GM19035 (cell line): ENCODE results near the gene BBS1.

Source experiments
- ATAC-seq: cut with Tn5 transposase; IDR thresholded peaks from one replicate; pipeline ENCODE4 v1.9.1; 2021; ENCODE audit not compliant: unreplicated experiment

BBS1 gene

DNA sequence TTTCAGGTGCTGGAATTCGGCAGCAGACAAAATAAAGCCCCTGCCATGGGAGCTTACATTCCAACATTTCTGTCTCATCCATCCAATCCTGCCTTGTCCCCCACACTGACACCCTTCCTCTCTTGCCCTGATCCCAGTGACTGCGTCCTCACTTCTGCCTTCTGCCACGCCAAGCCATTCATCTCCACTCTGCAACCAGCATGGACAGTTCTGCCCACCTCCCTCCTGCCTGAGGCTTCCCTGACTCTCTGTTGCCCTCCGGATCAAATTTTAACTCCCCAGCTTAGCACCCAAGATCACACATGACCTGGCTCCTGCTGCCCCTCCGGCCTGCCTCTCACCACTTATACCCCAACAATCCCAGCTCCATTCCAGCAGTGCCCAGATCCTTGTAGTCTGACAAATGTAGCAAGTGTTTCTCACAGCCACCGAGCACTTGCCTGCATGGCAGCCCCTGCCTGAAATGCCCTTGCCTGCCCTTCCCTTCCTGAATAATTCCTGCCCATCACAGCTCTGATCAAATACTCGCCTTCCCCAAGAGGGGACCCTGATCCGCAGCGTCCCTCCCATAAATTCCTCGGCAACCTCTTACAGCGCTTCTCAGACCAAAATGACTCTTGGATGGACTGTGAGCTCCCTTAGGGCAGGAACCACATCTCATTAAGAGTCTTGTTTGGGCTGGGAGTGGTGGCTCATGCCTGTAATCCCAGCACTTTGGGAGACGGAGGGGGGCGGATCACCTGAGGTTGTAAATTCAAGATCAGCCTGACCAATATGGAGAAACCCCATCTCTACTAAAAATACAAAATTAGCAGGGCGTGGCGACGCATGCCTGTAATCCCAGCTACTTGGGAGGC lies 38.6 kb downstream of the BBS1 start:
- ATAC-seq = no peak

- ATAC-seq = no peak
Measured at GRCh38 chr11:66549696-66550095, 39.3 kb downstream of the BBS1 start.

DNA sequence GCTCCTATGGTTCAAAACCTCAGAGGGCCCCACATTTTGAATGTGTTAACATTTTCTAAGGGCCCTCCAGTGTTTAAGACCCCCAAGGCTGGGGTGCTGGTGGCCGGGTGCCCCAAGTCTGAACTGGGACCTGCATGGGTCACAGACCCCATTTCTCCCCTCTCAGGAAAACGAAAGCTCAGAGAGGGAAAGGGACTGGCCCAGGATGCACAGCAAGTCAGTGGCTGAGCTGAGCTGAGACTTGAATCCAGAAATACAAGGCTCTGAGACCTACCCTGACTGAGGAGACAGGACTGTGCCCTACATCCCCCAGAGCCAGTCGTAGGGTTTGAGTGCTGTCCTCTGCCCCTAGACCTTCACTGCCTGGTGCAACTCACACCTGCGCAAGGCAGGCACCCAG lies 40.5 kb downstream of the BBS1 start:
- ATAC-seq = no peak

DNA sequence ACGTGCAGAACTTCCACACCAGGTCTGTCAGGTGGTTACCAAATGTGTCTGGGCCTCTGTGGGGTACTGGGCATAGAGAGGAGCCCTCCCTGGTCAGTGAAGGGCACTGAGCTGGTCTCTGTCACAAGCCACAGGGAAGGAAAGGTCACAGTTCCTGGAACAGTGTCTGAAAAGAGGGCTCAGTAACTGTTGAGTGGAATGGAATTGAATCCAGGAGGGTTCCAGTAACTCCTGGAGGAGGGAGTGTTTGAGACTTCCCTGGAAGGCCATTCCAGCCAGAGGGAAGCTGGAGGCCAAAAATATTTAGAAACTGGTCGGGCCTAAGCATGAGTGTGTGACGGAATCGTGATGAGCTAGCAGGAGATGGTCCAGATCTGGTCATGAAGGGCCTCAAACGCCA lies 44.2 kb downstream of the BBS1 start:
- no peak for ATAC-seq

GRCh38 chr11:66555416-66555815 lies 45.0 kb downstream of the BBS1 start:
- ATAC-seq = no peak

DNA sequence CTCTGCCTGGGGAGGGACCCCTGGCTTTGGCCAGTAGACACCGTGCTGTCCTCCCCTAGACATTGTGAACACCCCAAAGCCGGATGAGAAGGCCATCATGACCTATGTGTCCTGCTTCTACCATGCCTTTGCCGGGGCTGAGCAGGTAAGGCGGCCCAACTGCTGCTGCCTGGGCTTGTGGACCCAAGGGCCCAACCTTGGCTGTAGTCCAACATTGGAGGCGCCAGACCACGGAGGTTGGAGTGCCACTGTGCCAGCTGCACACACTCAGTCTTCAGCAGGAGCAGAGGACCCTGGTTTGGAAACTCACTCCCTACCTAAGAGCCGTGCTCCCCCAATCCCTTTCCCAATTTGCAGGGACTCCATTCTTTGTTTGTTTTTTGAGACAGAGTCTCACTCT lies 45.7 kb downstream of the BBS1 start:
- no peak for ATAC-seq

GRCh38 chr11:66557733-66558326 lies 47.4 kb downstream of the BBS1 start:
- ATAC-seq = no peak

DNA sequence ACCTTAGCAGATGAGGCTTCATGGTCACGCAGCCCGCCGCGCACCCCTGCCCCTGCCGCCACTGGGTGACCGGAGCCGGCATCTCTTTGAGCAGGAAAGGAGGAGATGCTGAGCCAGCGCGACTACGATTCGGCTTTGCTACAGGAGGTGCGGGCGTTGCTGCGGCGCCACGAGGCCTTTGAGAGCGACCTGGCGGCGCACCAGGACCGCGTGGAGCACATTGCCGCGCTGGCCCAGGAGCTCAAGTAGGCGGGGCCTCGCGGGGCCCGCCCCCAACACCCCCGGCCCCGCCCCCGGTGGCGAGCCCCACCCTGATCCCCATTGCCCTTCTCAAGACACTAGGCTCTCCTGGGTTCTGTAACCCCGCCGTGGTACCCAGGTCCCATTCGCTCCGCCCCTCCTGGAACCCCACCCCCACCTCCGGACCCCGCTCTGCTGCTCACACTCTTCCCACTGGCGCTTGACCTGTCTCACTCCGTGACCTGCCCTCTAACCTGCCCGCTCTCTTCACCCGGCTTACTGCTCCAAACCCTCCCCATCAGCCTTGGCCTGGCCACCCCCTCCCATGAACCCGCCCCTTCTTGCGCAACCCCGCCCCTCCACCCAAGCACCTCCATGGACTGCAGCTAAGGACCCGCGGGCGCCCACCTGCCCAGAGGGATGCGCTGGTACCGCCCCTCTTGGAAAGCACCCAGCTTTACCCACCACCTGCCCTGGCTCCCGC lies 48.9 kb downstream of the BBS1 start:
- no peak for ATAC-seq

- no peak for ATAC-seq
Measured at GRCh38 chr11:66559866-66560676, 49.6 kb downstream of the BBS1 start.

- ATAC-seq = no peak
Measured at GRCh38 chr11:66561178-66561974, 50.9 kb downstream of the BBS1 start.

DNA sequence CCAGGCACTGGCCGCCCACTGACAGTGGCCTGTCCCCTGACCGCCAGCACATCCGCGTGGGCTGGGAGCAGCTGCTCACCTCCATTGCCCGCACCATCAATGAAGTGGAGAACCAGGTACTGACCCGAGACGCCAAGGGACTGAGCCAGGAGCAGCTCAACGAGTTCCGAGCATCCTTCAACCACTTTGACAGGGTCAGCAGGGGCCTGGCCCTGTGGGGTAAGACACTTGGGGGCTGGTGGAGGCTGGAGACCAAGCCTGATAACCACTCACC lies 51.5 kb downstream of the BBS1 start:
- ATAC-seq = no peak

- no peak for ATAC-seq
Measured at GRCh38 chr11:66562275-66562674, 51.8 kb downstream of the BBS1 start.

- ATAC-seq = no peak
Measured at GRCh38 chr11:66562907-66563583, 52.6 kb downstream of the BBS1 start.

DNA sequence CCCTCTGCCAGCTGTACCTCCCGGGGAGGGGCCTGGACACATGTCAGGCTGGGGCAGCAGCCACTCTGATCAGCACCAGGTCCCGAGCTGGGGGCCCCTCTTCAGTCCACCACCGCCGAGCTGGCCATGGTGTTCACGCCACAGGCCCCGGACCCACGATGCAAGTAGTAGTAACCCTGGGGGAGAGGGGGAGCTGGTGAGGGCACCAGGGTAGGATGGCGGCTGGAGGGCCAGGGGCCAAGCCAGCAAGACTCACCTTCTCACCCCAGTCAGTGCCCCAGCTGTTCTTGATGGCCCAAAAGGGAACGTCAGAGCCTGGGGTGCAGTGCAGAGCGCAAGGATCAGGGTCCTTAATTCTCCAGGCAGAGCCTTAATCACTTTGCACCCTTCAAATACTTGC lies 53.4 kb downstream of the BBS1 start:
- ATAC-seq = no peak

DNA sequence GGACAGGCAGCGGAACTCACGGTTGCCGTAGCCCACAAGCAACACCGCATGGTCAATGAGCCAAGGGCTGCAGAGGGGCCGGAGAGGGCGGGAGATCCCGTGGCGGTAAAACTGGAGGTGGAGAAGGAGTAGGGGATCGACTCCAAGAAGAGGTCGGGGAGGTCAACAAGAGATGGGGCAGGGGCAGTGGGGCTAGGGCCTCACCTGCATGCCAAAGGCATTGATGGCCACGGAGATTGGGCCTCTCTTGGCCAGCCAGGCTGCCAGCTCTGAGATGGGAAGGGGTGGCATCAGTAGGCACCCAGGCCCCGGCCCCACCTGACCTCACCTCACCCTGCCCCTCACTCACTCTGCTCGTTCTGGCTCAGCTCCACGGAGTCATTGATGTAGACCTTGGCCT lies 54.1 kb downstream of the BBS1 start:
- no peak for ATAC-seq

DNA sequence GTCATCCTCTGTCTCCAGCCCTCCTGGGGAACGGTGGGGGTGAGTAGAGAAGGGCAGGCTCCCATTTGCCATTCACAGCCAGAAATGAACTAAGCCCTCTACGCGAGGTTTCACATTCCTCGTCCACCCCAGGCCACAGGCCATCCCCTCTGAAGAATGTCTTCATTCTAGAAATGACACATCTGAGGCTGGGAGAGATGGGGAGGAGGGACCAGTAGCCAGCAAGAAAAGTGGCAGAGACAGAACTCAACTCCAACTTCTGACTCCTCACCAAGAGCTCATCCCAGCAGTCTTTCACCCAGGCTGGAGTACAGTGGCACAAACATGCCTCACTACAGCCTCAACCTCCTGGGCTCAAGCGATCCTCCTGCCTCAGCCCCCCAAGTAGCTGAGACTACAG lies 54.5 kb downstream of the BBS1 start:
- no peak for ATAC-seq

DNA sequence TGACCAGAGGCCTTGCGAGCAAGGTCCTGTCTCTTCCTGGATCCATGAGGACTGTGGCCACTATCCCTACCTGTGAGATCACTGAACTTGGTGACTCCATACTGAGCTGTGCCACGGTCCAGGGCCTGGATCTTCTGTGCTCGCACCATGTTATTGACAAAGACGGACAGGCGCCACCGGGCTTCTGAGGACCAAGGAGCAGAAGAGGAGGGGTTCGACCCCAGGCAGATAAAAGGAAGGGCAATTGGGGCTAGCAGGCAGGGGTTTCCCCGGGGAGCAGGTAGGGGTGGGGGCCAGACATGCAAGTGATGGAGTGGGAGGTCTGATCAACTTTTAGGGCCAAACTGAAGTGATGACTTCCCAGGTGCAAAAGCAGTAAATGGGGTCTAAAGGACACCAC lies 55.8 kb downstream of the BBS1 start:
- ATAC-seq = no peak

DNA sequence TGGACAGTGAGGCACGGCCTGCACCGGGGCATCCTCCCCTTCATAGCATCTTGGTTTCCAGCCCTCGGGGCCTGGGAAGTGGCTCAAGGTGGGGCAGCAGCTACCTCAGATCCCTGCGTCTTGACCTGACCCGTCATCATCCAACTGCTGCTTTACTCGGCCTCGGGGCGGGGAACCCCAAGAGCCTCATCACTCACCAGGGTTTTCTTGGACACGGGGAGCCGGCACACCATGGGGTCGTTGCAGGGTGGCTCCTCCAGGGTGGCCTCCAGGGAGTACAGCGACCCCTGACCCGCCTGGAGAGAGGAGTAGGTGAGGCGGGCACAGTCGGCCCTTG lies 57.3 kb downstream of the BBS1 start:
- no peak for ATAC-seq

DNA sequence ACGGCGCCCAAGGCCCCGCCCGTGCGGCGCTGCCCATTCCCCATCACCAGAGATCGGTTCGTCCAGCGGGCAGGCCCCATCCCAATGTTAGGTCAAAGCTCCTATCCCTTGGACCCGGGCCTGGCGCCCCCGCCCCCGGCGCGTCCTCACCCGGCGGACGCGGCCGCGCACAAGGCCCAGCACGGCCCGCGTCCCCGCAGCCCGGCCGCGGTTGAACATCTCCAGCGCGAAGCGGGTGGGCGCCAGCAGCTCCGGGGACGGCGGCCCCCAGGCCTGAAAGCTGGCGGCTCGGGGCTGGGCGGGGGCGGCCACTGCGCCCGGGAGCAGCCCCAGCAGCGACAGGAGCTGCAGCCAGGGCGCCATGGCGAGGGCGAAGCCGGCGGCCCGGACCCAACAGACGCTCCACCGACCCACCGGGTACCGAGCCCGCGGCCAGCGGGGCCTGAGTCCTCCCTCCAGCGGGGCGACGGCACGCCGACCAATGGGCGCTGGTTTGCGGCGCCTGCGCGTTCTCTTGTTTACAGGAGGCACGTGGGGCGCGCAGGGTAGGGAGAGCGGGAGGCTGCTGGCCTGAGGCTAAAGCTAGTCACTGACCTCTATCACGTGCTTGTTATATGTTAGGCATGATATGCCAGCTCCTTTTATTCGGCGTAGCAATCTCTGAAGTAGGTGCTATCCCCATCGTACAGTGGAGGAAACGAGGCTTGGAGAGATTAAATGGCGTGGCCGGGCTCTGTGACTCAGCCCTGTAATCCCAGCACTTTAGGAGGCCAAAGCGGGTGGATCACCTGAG lies 57.9 kb downstream of the BBS1 start, which contains the start of gene CTSF:
Gene CTSF, minus strand, starts transcription at position 483 of the 793 bp plus-strand sequence. Its CDS starts 120 bp downstream, at position 363.
- no peak for ATAC-seq
